DOHH2 (cell line): ENCODE data around the gene MYO1D.

ENCODE experiments used
- H3F3A ChIP-seq: fragments of 200-600 bp; sonication (generic), shearing (Covaris generic); 2 replicates; pipeline ENCODE4 v1.6.0; 2016; ENCODE audit warnings: antibody characterized with exemption, mild to moderate bottlenecking; ENCODE audit not compliant: control insufficient read depth, insufficient read depth
- H3K27ac ChIP-seq: fragments of 200-600 bp; sonication (generic); 2 replicates; pipeline ENCODE4 v1.5.1; 2014; ENCODE audit warnings: low read depth, mild to moderate bottlenecking, low read length, moderate library complexity
- H3K27me3 ChIP-seq: fragments of 200-600 bp; sonication (generic); 2 replicates; pipeline ENCODE4 v1.6.1; 2014; ENCODE audit warnings: mild to moderate bottlenecking, low read length, mixed read lengths; ENCODE audit not compliant: control insufficient read depth
- H3K36me3 ChIP-seq: fragments of 200-600 bp; sonication (generic); 2 replicates; pipeline ENCODE4 v1.6.1; 2014; ENCODE audit warnings: mild to moderate bottlenecking, low read length, moderate library complexity, mixed read lengths; ENCODE audit not compliant: control insufficient read depth
- H3K4me1 ChIP-seq: fragments of 200-600 bp; sonication (generic); 2 replicates; pipeline ENCODE4 v1.6.1; 2014; ENCODE audit warnings: mild to moderate bottlenecking, low read length, mixed read lengths; ENCODE audit not compliant: control insufficient read depth
- H3K4me2 ChIP-seq: fragments of 200-600 bp; sonication (generic); 2 replicates; pipeline ENCODE4 v1.6.0; 2014; ENCODE audit warnings: mild to moderate bottlenecking, low read length, moderate library complexity
- H3K4me3 ChIP-seq: fragments of 200-600 bp; sonication (generic); 2 replicates; pipeline ENCODE4 v1.5.1; 2014; ENCODE audit warnings: mild to moderate bottlenecking, low read length, mixed read lengths
- H3K79me2 ChIP-seq: fragments of 200-600 bp; sonication (generic); 2 replicates; pipeline ENCODE4 v1.6.1; 2014; ENCODE audit warnings: mild to moderate bottlenecking, low read length, mixed read lengths; ENCODE audit not compliant: control insufficient read depth
- H3K9me2 ChIP-seq: fragments of 200-600 bp; sonication (generic); replicated peaks from 2 replicates; pipeline ENCODE4 v1.6.1; 2014; ENCODE audit warnings: mild to moderate bottlenecking, low read length, mixed read lengths; ENCODE audit not compliant: control insufficient read depth
- H3K9me3 ChIP-seq: fragments of 200-600 bp; sonication (generic); 2 replicates; pipeline ENCODE4 v1.6.1; 2014; ENCODE audit warnings: antibody characterized with exemption, low read length, mixed read lengths; ENCODE audit not compliant: control insufficient read depth, insufficient read depth
- H4K20me1 ChIP-seq: fragments of 200-600 bp; sonication (generic); 2 replicates; pipeline ENCODE4 v1.6.0; 2014; ENCODE audit warnings: low read depth, mild to moderate bottlenecking, antibody characterized with exemption, low read length, moderate library complexity; ENCODE audit not compliant: control insufficient read depth, insufficient read depth
- CTCF ChIP-seq: fragments of 200-600 bp; sonication (generic); IDR thresholded peaks from one replicate; pipeline ENCODE4 v1.5.1; 2014; ENCODE audit warnings: antibody characterized with exemption, mild to moderate bottlenecking, low read depth, low read length; ENCODE audit not compliant: poor library complexity, severe bottlenecking
- EZH2phosphoT487 ChIP-seq: fragments of 200-600 bp; sonication (generic); IDR thresholded peaks from 2 replicates; pipeline ENCODE4 v1.6.1; 2017; ENCODE audit warnings: borderline replicate concordance, mild to moderate bottlenecking, antibody characterized with exemption, low read length, moderate library complexity, mixed read lengths

Gene MYO1D

GRCh38 chr17:32461498-32461852, 415.4 kb downstream of the MYO1D start:
- no peaks in the 10 kb centered on the region for H3K9me3 ChIP-seq
- H3K4me1 ChIP-seq = peaks cover 7% of the 10 kb centered on the region
- peaks cover 55% of the 10 kb centered on the region for H3K79me2 ChIP-seq
- no peaks in the 10 kb centered on the region for H3K9me2 ChIP-seq
- H3K27ac ChIP-seq = no peak overlapping the region
- no peak overlapping the region for H3K4me2 ChIP-seq
- no peak for TF ChIP-seq CTCF
- H3K27me3 ChIP-seq = no peaks in the 10 kb centered on the region
- H4K20me1 ChIP-seq = no peaks in the 10 kb centered on the region; the same call in 1 of the 2 replicates
- H3K4me3 ChIP-seq = no peak overlapping the region
- H3F3A ChIP-seq = peaks cover 3% of the 10 kb centered on the region; the same call in 1 of the 2 replicates
- H3K36me3 ChIP-seq = peaks cover 84% of the 10 kb centered on the region

- Histone ChIP-seq H3K9me3 (no peaks in the 10 kb centered on the region), H3F3A (peaks cover 3% of the 10 kb centered on the region; the same call in 1 of the 2 replicates), H3K36me3 (peaks cover 82% of the 10 kb centered on the region), H4K20me1 (no peaks in the 10 kb centered on the region; the same call in 1 of the 2 replicates), H3K27me3 (no peaks in the 10 kb centered on the region), H3K9me2 (no peaks in the 10 kb centered on the region), H3K4me1 (peaks cover 7% of the 10 kb centered on the region), H3K79me2 (peaks cover 63% of the 10 kb centered on the region), H3K4me3 (no peak overlapping the region), H3K27ac (no peak overlapping the region), H3K4me2 (no peak overlapping the region)
- TF ChIP-seq EZH2phosphoT487 (no peak), CTCF (no peak)
Observed at GRCh38 chr17:32460054-32460453, 416.9 kb downstream of the MYO1D start.

- H3K36me3 ChIP-seq = peaks cover 85% of the 10 kb centered on the region
- H3K4me1 ChIP-seq = peaks cover 7% of the 10 kb centered on the region
- TF ChIP-seq CTCF (no peak), EZH2phosphoT487 (no peak)
- no peaks in the 10 kb centered on the region for H3K9me3 ChIP-seq
- H3K79me2 ChIP-seq = peaks cover 72% of the 10 kb centered on the region
- peaks cover 3% of the 10 kb centered on the region; the same call in 1 of the 2 replicates for H3F3A ChIP-seq
- H3K4me2 ChIP-seq = no peak overlapping the region
- no peak overlapping the region for H3K27ac ChIP-seq
- no peaks in the 10 kb centered on the region for H3K27me3 ChIP-seq
- no peak overlapping the region for H3K4me3 ChIP-seq
- H4K20me1 ChIP-seq = no peaks in the 10 kb centered on the region
- H3K9me2 ChIP-seq = no peaks in the 10 kb centered on the region
Observed at GRCh38 chr17:32458371-32458770, 418.6 kb downstream of the MYO1D start.

GRCh38 chr17:32453370-32453769, 423.6 kb downstream of the MYO1D start:
- H3K36me3 ChIP-seq = peaks cover 91% of the 10 kb centered on the region
- H3K9me3 ChIP-seq = no peaks in the 10 kb centered on the region
- no peak overlapping the region for H3K4me3 ChIP-seq
- TF ChIP-seq EZH2phosphoT487 (no peak), CTCF (no peak)
- peaks cover 84% of the 10 kb centered on the region for H3K79me2 ChIP-seq
- no peak overlapping the region for H3K27ac ChIP-seq
- no peaks in the 10 kb centered on the region for H3K4me1 ChIP-seq
- no peaks in the 10 kb centered on the region for H3F3A ChIP-seq
- H3K27me3 ChIP-seq = no peaks in the 10 kb centered on the region
- no peaks in the 10 kb centered on the region for H4K20me1 ChIP-seq
- no peaks in the 10 kb centered on the region for H3K9me2 ChIP-seq
- no peak overlapping the region for H3K4me2 ChIP-seq
